Measurements from ENCODE around the gene FRMD8. TPM values are rescaled to one million over a fixed set of nuclear protein-coding genes. Genes with fewer than 3 reads are reported as not detected.
A peak's percentile ranks its signal among the peaks of the same experiment; 100 is the strongest.

FRMD8 gene
- total and polyA plus RNA-seq, 9 of the 15 experiments (the other 6 are each of a cell fraction or from before 2014, with no cell fraction given), result 4.5 to 54.5 (median 15.8) TPM

DNA sequence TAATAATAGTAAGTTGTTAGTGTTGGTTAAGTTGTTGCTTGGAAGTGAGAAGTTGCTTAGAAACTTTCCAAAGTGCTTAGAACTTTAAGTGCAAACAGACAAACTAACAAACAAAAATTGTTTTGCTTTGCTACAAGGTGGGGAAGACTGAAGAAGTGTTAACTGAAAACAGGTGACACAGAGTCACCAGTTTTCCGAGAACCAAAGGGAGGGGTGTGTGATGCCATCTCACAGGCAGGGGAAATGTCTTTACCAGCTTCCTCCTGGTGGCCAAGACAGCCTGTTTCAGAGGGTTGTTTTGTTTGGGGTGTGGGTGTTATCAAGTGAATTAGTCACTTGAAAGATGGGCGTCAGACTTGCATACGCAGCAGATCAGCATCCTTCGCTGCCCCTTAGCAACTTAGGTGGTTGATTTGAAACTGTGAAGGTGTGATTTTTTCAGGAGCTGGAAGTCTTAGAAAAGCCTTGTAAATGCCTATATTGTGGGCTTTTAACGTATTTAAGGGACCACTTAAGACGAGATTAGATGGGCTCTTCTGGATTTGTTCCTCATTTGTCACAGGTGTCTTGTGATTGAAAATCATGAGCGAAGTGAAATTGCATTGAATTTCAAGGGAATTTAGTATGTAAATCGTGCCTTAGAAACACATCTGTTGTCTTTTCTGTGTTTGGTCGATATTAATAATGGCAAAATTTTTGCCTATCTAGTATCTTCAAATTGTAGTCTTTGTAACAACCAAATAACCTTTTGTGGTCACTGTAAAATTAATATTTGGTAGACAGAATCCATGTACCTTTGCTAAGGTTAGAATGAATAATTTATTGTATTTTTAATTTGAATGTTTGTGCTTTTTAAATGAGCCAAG is 38.9 kb downstream of the FRMD8 start (continued):
- TF ChIP-seq JUND (IDR thresholded peaks at IDR 0.05; ENCODE audit: borderline replicate concordance, low read depth, low read length) (0 out of 2 replicates have a peak, but pooled peaks have one; percentile 9), JUND (tag; IDR thresholded peaks at IDR 0.05; ENCODE audit: borderline replicate concordance, low read depth, low read length) (no peak), TCF7 (IDR thresholded peaks at IDR 0.05; ENCODE audit: borderline replicate concordance) (no peak), RBBP5 (IDR thresholded peaks at IDR 0.05; ENCODE audit: borderline replicate concordance, insufficient read depth, low read length, poor library complexity, severe bottlenecking) (no peak), ZNF318 (IDR thresholded peaks at IDR 0.05; ENCODE audit: borderline replicate concordance in 1 of 2, low read depth in 1 of 2) (no peak), ARHGAP35 (IDR thresholded peaks at IDR 0.05; ENCODE audit: partially characterized antibody) (no peak), ZC3H4 (CRISPR knock-in tag; IDR thresholded peaks at IDR 0.05; ENCODE audit: borderline replicate concordance) (no peak), ILK (tag; IDR thresholded peaks at IDR 0.05; ENCODE audit: borderline replicate concordance, low read depth) (no peak), ZZZ3 (IDR thresholded peaks at IDR 0.05) (no peak), HNRNPH1 (optimal IDR thresholded peaks at IDR 0.05; ENCODE audit: low read depth, low read length) (no peak), ZC3H11A (IDR thresholded peaks at IDR 0.05; ENCODE audit: low read depth, low read length) (no peak), SETDB1 (IDR thresholded peaks at IDR 0.05; ENCODE audit: low read length) (no peak)
- TF ChIP-seq, protein P1, sequence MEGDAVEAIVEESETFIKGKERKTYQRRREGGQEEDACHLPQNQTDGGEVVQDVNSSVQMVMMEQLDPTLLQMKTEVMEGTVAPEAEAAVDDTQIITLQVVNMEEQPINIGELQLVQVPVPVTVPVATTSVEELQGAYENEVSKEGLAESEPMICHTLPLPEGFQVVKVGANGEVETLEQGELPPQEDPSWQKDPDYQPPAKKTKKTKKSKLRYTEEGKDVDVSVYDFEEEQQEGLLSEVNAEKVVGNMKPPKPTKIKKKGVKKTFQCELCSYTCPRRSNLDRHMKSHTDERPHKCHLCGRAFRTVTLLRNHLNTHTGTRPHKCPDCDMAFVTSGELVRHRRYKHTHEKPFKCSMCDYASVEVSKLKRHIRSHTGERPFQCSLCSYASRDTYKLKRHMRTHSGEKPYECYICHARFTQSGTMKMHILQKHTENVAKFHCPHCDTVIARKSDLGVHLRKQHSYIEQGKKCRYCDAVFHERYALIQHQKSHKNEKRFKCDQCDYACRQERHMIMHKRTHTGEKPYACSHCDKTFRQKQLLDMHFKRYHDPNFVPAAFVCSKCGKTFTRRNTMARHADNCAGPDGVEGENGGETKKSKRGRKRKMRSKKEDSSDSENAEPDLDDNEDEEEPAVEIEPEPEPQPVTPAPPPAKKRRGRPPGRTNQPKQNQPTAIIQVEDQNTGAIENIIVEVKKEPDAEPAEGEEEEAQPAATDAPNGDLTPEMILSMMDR (IDR thresholded peaks at IDR 0.05 in 2 of 3, conservative IDR thresholded peaks at IDR 0.05 in 1 of 3; ENCODE audit: insufficient read depth in 2 of 3, low read depth in 1 of 3, low read length in 3 of 3), result 0 out of 6 replicates have a peak, but pooled peaks of 1 of the 3 experiments have one; percentile 16

Measured in K562 (cell line).